OCI-LY7 (cell line): ENCODE measurements around the gene GGA1.

Experiments
- CTCF ChIP-seq: fragments of 200-600 bp; sonication (generic); conservative IDR thresholded peaks from 2 replicates; pipeline ENCODE4 v1.5.1; 2014; ENCODE audit warnings: mild to moderate bottlenecking, antibody characterized with exemption, low read length, moderate library complexity, mixed read lengths
- EZH2phosphoT487 ChIP-seq: fragments of 200-600 bp; sonication (generic); IDR thresholded peaks from 2 replicates; pipeline ENCODE4 v1.6.1; 2018; ENCODE audit warnings: low read depth, borderline replicate concordance, mild to moderate bottlenecking, mixed run types, antibody characterized with exemption, low read length, moderate library complexity, mixed read lengths

- TF ChIP-seq CTCF = no peak
- TF ChIP-seq EZH2phosphoT487 = no peak
These were observed 16.2 kb downstream of the GGA1 start for GRCh38 chr22:37624876-37625275.
